ENCODE data around the gene CDKAL1. TPM values are rescaled to one million over a fixed set of nuclear protein-coding genes. Genes with fewer than 3 reads are reported as not detected.
"Not testable (repeated sequence)": the region's sequence is repeated elsewhere in the genome, so short reads cannot be mapped to it uniquely, and the experiment has no call there.

Gene CDKAL1
- total RNA-seq, result 10 to 100 TPM; 23.5 to 26.9 TPM

DNA sequence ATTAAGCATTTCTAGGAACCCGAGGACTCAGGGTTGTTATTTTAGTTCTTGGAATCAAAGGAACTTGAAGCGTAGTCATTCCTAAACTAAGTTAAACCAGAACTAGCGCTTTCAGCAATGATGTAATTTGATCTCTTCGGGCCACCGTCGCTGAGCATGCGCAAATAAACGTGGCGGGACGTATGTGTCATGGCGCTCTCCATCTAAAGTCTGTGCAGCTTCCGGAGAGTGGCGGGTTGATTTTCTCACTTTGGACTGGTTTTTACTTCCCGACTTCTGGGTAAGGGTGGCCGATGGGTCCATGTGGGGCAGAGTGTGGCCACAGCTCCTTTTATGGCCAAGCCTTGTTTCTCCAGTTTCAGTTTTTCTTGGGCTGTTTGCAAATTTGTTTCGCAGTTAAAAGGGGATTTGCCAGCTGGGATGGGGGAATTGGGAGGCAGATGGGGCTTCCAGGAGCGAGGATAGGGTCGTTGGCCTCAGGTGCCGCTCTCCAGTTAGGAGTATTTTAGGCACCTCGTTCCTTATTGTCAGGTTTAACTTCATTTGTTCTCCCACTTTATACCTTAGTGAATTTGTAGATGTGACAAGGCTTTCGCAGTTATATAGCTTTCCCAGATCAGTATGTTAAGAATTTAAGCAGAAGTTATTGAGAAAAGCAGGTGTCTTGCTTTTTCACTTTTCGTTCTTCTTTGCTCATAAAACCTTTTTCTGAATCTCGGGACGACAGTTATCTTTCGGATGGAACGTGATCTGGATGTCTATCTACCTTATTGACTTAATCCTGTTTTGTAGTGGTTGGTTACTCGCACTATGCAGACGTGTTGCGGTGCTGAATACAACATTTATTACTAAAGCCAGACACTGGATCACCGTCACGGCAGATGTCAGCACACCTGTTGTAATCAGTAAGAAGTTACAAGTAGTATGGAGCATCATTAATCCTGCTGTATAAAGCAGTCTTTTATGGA lies at the start of gene CDKAL1:
TSS of gene CDKAL1 (plus strand) at position 163 of the 968 bp plus-strand sequence. CDS start 11,894 bp downstream, outside the sequence.
- H3K9me3 Mint-ChIP-seq, result no peaks in the 10 kb centered on the region
- CTCF ChIA-PET, result interaction anchor here (0.8 kb wide), 1 partner anchor 1055 kb away, joined by 3 read pairs; no protein-coding TSS in a partner anchor
- peaks cover 18% of the 10 kb centered on the region for H3K36me3 Mint-ChIP-seq (ENCODE audit: low read depth)
- POLR2A ChIA-PET, result interaction anchor here (0.6 to 1.4 kb wide), 2 partner anchors 215 to 1054 kb away, joined by 4 read pairs; no protein-coding TSS in a partner anchor
- H3K27ac Mint-ChIP-seq, result peak within 1 kb of the TSS; percentile 95
- peak; percentile 93 for DNase-seq
- peak within 1 kb of the TSS; percentile 97 for H3K4me3 Mint-ChIP-seq
- peaks cover 53% of the 10 kb centered on the region for H3K4me1 Mint-ChIP-seq
- peaks cover 3% of the 10 kb centered on the region for H3K27me3 Mint-ChIP-seq

DNA sequence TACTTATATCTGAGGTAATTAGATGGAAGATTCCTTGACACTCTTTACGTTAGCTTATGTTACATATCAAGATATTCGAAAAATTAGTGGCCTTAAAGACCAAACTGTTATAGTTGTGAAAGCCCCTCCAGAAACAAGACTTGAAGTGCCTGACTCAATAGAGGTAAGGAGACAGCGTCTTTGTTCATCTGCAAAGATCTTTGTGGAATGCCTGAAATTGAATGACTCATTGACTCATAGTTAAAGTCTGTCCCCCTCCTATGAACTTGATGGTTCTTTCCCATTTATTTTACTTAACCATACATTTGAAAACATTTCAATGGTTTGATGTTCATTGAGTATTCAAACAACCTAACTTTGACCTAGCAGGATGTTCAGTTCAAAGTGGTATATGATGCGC lies 47.6 kb upstream of the CDKAL1 start:
- no peaks in the 10 kb centered on the region for H3K9me3 Mint-ChIP-seq
- H3K4me3 Mint-ChIP-seq, result no peak overlapping the region
- H3K4me1 Mint-ChIP-seq, result no peaks in the 10 kb centered on the region
- H3K36me3 Mint-ChIP-seq (ENCODE audit: low read depth), result peaks cover 86% of the 10 kb centered on the region
- ChIA-PET CTCF (interaction anchor here (0.8 kb wide), 1 partner anchor 22 kb away, joined by 3 read pairs; no protein-coding TSS in a partner anchor), POLR2A (no interaction called here)
- no peaks in the 10 kb centered on the region for H3K27me3 Mint-ChIP-seq
- no peak overlapping the region for H3K27ac Mint-ChIP-seq
- DNase-seq, result no peak

DNA sequence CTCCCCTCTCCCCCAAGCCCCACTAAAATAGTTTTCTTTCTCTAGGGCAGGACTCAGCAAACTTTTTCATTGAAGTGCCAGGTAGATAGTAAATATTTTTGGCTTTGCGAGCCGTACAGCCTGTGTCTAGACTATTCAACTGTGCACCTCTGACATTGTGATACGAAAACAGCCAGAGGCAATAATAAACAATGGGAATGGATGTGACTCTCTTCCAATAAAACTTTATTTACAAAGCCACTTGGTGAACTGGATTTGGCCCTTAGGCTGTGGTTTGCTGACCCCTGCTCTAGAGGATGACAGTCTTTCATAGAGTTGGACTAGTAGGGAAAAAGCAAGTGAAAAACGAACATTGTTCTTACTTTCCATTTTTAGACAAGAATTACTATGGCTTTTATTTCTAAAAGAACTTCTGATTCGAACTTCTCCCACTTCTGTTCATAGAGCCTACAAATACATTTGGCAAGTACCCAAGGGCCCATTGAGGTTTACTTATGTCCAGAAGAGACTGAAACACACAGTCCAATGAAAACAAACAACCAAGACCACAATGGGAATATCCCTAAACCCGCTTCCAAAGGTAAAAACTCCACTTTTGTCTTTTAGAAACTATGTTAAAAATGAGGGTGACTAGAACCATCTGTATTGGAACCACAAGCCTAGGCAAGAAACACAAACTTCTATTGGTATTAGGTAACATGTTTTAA lies 46.4 kb upstream of the CDKAL1 start:
- no peak overlapping the region for H3K27ac Mint-ChIP-seq
- peaks cover 81% of the 10 kb centered on the region for H3K36me3 Mint-ChIP-seq (ENCODE audit: low read depth)
- no peak for DNase-seq
- no peaks in the 10 kb centered on the region for H3K4me1 Mint-ChIP-seq
- H3K4me3 Mint-ChIP-seq, result no peak overlapping the region
- H3K27me3 Mint-ChIP-seq, result no peaks in the 10 kb centered on the region
- ChIA-PET CTCF (no interaction called here), POLR2A (no interaction called here)
- no peaks in the 10 kb centered on the region for H3K9me3 Mint-ChIP-seq

DNA sequence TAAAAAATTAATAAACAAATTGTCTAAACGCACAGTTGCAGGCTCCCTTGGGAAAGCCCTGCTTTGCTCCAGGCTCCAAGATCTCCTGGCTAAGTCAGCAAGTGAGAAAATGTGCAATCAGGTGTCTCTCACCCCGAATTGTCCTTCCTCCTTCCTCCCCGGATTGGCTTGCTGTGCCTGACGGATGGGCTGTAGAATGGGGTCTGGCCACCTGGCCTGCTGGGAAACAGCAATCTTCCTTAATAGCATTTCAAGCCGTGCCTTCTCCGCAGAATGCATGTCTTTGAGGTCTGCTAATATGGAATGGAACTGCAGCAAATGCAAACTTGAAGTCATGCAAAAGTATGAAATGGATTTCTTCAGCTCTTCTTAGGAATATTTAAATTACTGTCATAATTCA lies 43.7 kb upstream of the CDKAL1 start:
- no peaks in the 10 kb centered on the region for H3K9me3 Mint-ChIP-seq
- DNase-seq, result no peak
- H3K4me1 Mint-ChIP-seq, result no peaks in the 10 kb centered on the region
- H3K4me3 Mint-ChIP-seq, result no peak overlapping the region
- H3K36me3 Mint-ChIP-seq (ENCODE audit: low read depth), result peaks cover 60% of the 10 kb centered on the region
- H3K27me3 Mint-ChIP-seq, result no peaks in the 10 kb centered on the region
- ChIA-PET CTCF (interaction anchor here (1.0 kb wide), 1 partner anchor 86 kb away, joined by 3 read pairs; no protein-coding TSS in a partner anchor), POLR2A (no interaction called here)
- no peak overlapping the region for H3K27ac Mint-ChIP-seq

DNA sequence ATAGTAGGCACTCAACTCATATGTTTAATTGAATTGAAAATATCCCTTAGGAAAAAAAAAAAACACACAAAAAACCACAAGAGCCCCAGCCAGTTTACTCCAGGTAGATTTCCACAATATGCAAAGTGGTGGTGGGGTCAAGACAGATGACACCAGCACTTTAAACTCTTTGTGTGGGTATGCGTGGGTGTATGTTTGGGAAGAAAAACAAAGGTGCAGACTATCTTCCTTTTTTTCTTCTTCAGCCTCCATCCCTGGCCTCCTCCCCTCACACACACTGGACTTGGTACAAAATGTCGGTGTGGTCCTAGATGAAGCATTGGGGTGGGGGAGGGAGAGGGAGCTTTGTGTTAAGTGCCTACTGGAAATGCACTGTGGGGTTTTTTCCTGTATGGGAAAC lies 42.2 kb upstream of the CDKAL1 start:
- no peak for DNase-seq
- Mint-ChIP-seq H3K4me1 (no peaks in the 10 kb centered on the region), H3K4me3 (no peak overlapping the region), H3K36me3 (ENCODE audit: low read depth) (peaks cover 46% of the 10 kb centered on the region), H3K27me3 (no peaks in the 10 kb centered on the region), H3K27ac (no peak overlapping the region), H3K9me3 (no peaks in the 10 kb centered on the region)
- POLR2A ChIA-PET, result no interaction called here
- CTCF ChIA-PET, result no interaction called here

DNA sequence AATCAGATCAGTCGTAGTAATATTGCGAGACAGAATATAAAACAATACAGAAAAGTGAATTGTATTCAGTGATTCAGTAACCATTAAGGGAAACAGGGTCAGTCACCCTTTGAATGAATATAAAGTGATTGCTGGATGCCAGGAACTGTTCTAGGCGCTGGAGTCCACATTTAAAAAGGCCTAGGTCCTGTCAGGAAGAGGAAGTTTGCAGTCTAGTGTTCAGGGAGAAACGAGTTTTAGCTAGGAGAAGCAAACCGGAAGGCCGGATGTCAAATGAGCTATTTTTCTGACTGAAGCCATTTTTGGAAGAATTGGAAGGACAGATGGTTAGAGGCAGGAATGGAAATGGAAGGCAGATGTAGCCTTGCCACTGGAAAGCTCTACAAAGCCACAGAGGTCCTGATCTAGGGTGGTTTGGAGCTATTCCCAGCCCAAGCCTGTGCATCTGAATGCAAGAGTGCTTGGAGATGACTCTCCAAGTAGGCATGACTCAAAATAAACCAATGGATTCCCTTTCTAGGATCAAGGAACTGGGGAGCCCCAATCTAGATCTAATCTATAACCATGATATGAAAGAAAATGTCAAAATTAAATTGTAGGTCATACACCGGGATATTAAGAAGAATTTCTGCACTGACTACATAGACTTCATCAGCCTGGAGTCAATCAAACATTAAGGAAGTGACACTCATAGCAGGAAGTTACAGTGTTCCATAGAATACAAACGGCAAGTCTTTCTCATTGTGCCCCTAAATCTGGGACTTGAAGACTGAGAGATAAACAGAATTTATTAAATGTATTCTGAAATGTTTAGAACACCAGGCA lies 36.8 kb upstream of the CDKAL1 start:
- ChIA-PET CTCF (no interaction called here), POLR2A (no interaction called here)
- Mint-ChIP-seq H3K27ac (no peak overlapping the region), H3K27me3 (no peaks in the 10 kb centered on the region), H3K4me1 (no peaks in the 10 kb centered on the region), H3K9me3 (no peaks in the 10 kb centered on the region), H3K4me3 (no peak overlapping the region), H3K36me3 (ENCODE audit: low read depth) (peaks cover 4% of the 10 kb centered on the region)
- no peak for DNase-seq

DNA sequence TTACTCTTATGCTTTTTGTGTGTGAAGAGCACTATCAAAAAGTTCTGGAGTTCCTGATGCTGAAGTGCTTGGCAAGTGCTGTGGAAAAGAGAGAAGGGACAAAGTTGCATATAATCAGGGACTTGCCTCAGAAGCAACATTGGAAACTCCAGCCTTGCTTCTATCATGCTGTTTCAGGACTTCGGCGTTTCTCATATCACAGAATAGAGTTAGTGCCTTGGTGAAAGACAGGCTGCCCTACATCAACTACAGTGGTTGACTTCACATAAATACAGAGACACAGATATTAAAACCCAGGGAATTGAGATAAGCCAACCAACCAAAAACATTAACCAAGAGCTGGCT lies 36.2 kb upstream of the CDKAL1 start:
- H3K4me3 Mint-ChIP-seq, result no peak overlapping the region
- POLR2A ChIA-PET, result no interaction called here
- no peak overlapping the region for H3K27ac Mint-ChIP-seq
- H3K27me3 Mint-ChIP-seq, result peaks cover 4% of the 10 kb centered on the region
- no peak for DNase-seq
- CTCF ChIA-PET, result no interaction called here
- peaks cover 4% of the 10 kb centered on the region for H3K36me3 Mint-ChIP-seq (ENCODE audit: low read depth)
- no peaks in the 10 kb centered on the region for H3K4me1 Mint-ChIP-seq
- H3K9me3 Mint-ChIP-seq, result no peaks in the 10 kb centered on the region

DNA sequence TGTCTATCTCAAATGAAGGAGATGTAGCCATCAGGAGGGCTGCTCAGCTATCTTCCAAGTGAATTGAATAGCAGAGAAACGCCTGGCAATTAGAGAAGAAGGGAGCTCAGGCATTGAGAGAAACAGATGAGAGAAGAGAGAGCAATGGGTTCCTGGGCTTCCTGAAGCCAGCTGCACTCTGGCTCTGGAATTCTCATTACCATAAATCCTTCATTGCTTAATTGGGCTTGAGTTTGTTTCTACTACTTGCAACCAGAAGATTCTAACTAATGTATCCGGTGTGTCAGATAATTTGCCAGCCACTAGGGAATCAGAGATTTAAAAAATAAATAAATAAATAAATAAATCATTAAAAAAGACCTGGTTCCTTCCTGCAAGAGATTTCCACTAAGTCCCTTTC lies 25.0 kb upstream of the CDKAL1 start:
- Mint-ChIP-seq H3K9me3 (no peaks in the 10 kb centered on the region), H3K27ac (no peak overlapping the region), H3K4me3 (no peak overlapping the region), H3K4me1 (no peaks in the 10 kb centered on the region), H3K36me3 (ENCODE audit: low read depth) (no peaks in the 10 kb centered on the region), H3K27me3 (peaks cover 6% of the 10 kb centered on the region)
- CTCF ChIA-PET, result no interaction called here
- DNase-seq, result no peak
- POLR2A ChIA-PET, result no interaction called here

DNA sequence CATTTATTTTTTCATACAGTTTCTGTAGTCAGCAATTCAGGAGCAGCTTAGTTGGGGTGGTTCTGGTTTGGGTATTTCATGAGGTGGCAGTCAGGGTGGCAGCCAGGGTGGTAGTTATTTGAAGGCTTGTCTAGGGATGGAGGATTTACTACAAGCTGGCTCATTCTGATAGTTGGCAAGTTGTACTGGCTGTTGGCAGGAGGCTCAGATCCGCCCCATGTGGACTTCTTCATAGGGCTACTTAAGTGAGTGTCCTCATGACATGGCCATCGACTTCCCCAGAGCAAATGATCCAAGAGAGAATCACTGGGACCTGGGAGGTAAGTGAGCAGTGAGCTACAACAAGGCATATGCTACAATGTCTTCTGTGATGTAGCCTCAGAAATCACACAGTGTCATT lies 22.4 kb upstream of the CDKAL1 start:
- H3K4me3 Mint-ChIP-seq, result no peak overlapping the region
- ChIA-PET POLR2A (no interaction called here), CTCF (interaction anchor here (1.5 to 1.8 kb wide), 2 partner anchors 16 to 19 kb away, joined by 4 to 5 read pairs; no protein-coding TSS in a partner anchor)
- H3K4me1 Mint-ChIP-seq, result no peaks in the 10 kb centered on the region
- DNase-seq, result no peak
- H3K36me3 Mint-ChIP-seq (ENCODE audit: low read depth), result no peaks in the 10 kb centered on the region
- H3K9me3 Mint-ChIP-seq, result no peaks in the 10 kb centered on the region
- H3K27ac Mint-ChIP-seq, result no peak overlapping the region
- H3K27me3 Mint-ChIP-seq, result peaks cover 3% of the 10 kb centered on the region

DNA sequence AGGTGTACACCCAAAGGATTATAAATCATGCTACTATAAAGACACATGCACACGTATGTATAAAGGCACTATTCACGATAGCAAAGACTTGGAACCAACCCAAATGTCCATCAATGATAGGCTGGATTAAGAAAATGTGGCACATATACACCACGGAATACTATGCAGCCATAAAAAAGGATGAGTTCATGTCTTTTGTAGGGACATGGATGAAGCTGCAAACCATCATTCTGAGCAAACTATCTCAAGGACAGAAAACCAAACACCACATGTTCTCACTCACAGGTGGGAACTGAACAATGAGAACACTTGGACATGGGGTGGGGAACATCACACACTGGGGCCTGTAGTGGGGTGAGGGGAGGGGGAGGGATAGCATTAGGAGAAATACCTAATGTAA lies 9.0 kb upstream of the CDKAL1 start:
- POLR2A ChIA-PET; H3K9me3 Mint-ChIP-seq; H3K36me3 Mint-ChIP-seq (ENCODE audit: low read depth); H3K27ac Mint-ChIP-seq; DNase-seq; H3K4me3 Mint-ChIP-seq: not testable (repeated sequence)
- Mint-ChIP-seq H3K4me1 (peaks cover 21% of the 10 kb centered on the region), H3K27me3 (peaks cover 10% of the 10 kb centered on the region)
- CTCF ChIA-PET, result interaction anchor here (0.6 to 1.5 kb wide), 2 partner anchors 47 to 121 kb away, joined by 3 read pairs; no protein-coding TSS in a partner anchor

DNA sequence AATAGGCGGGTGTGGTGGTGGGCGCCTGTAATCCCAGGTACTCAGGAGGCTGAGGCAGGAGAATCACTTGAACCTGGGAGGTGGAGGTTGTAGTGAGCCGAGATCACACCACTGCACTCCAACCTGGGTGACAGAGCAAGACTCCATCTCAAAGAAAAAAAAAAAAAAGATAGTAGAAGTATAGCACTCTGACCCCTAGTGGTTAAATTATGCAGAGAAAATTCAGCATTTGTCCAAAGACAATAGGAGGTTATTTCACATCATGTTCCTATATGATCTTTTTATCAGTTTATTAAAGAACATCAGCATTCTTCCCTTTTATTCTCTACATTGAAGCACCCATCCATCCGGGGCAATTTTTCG lies 5.2 kb upstream of the CDKAL1 start:
- H3K4me3 Mint-ChIP-seq; H3K9me3 Mint-ChIP-seq; POLR2A ChIA-PET; H3K36me3 Mint-ChIP-seq (ENCODE audit: low read depth); H3K27me3 Mint-ChIP-seq: not testable (repeated sequence)
- CTCF ChIA-PET, result interaction anchor here (2.0 kb wide), 1 partner anchor 241 kb away, joined by 8 read pairs; no protein-coding TSS in a partner anchor
- peak; percentile 21 for DNase-seq
- Mint-ChIP-seq H3K27ac (peak overlapping the region; percentile 64), H3K4me1 (peaks cover 33% of the 10 kb centered on the region)

DNA sequence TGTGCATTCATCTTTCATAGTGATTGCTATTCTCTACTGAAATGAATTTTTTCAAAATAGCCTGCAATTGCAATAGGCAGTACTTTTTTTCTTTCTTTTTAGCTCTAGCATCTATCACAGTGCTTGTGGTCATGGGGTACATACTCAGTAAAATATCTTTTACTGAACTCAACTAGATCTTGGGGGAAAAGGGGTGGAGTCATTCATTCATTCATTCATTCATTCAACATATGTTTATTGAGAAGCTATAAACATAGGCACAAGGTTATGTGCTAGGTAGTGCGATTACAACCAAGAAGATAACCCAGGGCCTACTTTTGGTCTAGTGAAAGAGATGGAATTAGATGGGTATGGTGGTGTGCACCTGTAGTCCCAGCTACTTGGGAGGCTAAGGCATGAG lies 1.4 kb upstream of the CDKAL1 start:
- no peak for DNase-seq
- H3K27ac Mint-ChIP-seq, result no peak overlapping the region
- peaks cover 11% of the 10 kb centered on the region for H3K36me3 Mint-ChIP-seq (ENCODE audit: low read depth)
- ChIA-PET POLR2A (interaction anchor here (0.7 kb wide), 1 partner anchor 212 kb away, joined by 3 read pairs; no protein-coding TSS in a partner anchor), CTCF (interaction anchor here (0.7 to 1.1 kb wide), 3 partner anchors 128 to 243 kb away, joined by 3 read pairs; no protein-coding TSS in a partner anchor)
- H3K4me1 Mint-ChIP-seq, result peaks cover 53% of the 10 kb centered on the region
- peaks cover 3% of the 10 kb centered on the region for H3K27me3 Mint-ChIP-seq
- no peaks in the 10 kb centered on the region for H3K9me3 Mint-ChIP-seq
- H3K4me3 Mint-ChIP-seq, result no peak overlapping the region
